Keratinocyte (primary cell): ENCODE data around the gene ASAH2. TPM values are rescaled to one million over a fixed set of nuclear protein-coding genes. Genes with fewer than 3 reads are reported as not detected.
A peak's percentile ranks its signal among the peaks of the same experiment; 100 is the strongest.

ENCODE experiments used
- DNase-seq: peaks from one replicate; pipeline ENCODE4 v3.0.0-alpha.2; 2011; ENCODE audit warnings: low read depth, missing footprints, low spot score
- FAIRE-seq: peaks from 2 replicates; lab custom pipeline; 2011; peaks lifted over from hg19 to GRCh38; lab: Jason Lieb, UNC
- H2AFZ ChIP-seq: 2 replicates; pipeline ENCODE4 v1.6.0; 2012; ENCODE audit warnings: low read length, control low read depth, inconsistent platforms; ENCODE audit not compliant: control insufficient read depth
- H3K27ac ChIP-seq: 2 replicates; pipeline ENCODE4 v1.5.1; 2011; ENCODE audit warnings: low read length; ENCODE audit not compliant: control insufficient read depth, insufficient read depth
- H3K27me3 ChIP-seq: 3 replicates; pipeline ENCODE4 v1.6.0; 2011; ENCODE audit warnings: low read length; ENCODE audit not compliant: control insufficient read depth, insufficient read depth; ENCODE audit errors: extremely low read depth
- H3K36me3 ChIP-seq, 2 experiments: 2 replicates in 1 of 2; 3 replicates in 1 of 2; pipeline ENCODE4 v1.5.1; 2011; ENCODE audit warnings: low read length in 2 of 2, mild to moderate bottlenecking in 1 of 2; ENCODE audit not compliant: control insufficient read depth in 2 of 2, insufficient read depth in 2 of 2; ENCODE audit errors: extremely low read depth in 1 of 2
- H3K4me1 ChIP-seq: 3 replicates; pipeline ENCODE4 v1.5.1; 2011; ENCODE audit warnings: low read length; ENCODE audit not compliant: control insufficient read depth, insufficient read depth; ENCODE audit errors: extremely low read depth
- H3K4me2 ChIP-seq: 3 replicates; pipeline ENCODE4 v1.6.0; 2011; ENCODE audit warnings: low read depth, low read length; ENCODE audit not compliant: control insufficient read depth, insufficient read depth; ENCODE audit errors: extremely low read depth
- H3K4me3 ChIP-seq, 3 experiments: fragments of 200-600 bp in 1 of 3; sonication (generic) in 1 of 3; 2 replicates in 2 of 3; 3 replicates in 1 of 3; pipeline ENCODE4 v1.5.1; 2011 to 2016; ENCODE audit warnings: low read length in 3 of 3, mild to moderate bottlenecking in 3 of 3, control low read depth in 2 of 3, inconsistent platforms in 1 of 3, low read depth in 1 of 3, mixed read lengths in 1 of 3, mixed run types in 1 of 3, moderate library complexity in 1 of 3; ENCODE audit not compliant: control insufficient read depth in 2 of 3, insufficient read depth in 2 of 3; ENCODE audit errors: extremely low read depth in 1 of 3
- H3K79me2 ChIP-seq: 2 replicates; pipeline ENCODE4 v1.6.0; 2012; ENCODE audit warnings: low read length; ENCODE audit not compliant: control insufficient read depth, insufficient read depth
- H3K9ac ChIP-seq: 3 replicates; pipeline ENCODE4 v1.6.0; 2011; ENCODE audit warnings: low read length; ENCODE audit not compliant: control insufficient read depth, insufficient read depth; ENCODE audit errors: extremely low read depth
- H3K9me1 ChIP-seq: 3 replicates; pipeline ENCODE4 v1.6.0; 2011; ENCODE audit warnings: low read length; ENCODE audit not compliant: control insufficient read depth, insufficient read depth; ENCODE audit errors: extremely low read depth
- H3K9me3 ChIP-seq: 2 replicates; pipeline ENCODE4 v1.5.1; 2012; ENCODE audit warnings: low read depth, low read length; ENCODE audit not compliant: control insufficient read depth
- H4K20me1 ChIP-seq: 3 replicates; pipeline ENCODE4 v1.6.0; 2011; ENCODE audit warnings: low read length; ENCODE audit not compliant: control insufficient read depth, insufficient read depth; ENCODE audit errors: extremely low read depth
- CTCF ChIP-seq, 3 experiments: IDR thresholded peaks in 1 of 3; conservative IDR thresholded peaks in 1 of 3; optimal IDR thresholded peaks in 1 of 3; 2 replicates in 2 of 3; 3 replicates in 1 of 3; pipeline versions ENCODE3 to v1.5.1; 2011; ENCODE audit warnings: low read length in 3 of 3, mild to moderate bottlenecking in 3 of 3, moderate library complexity in 2 of 3, control low read depth in 1 of 3, inconsistent platforms in 1 of 3; ENCODE audit not compliant: insufficient read depth in 2 of 3; ENCODE audit errors: extremely low read depth in 1 of 3
- EZH2 ChIP-seq: IDR thresholded peaks from one replicate; pipeline ENCODE4 v1.6.1; 2012; ENCODE audit warnings: inconsistent platforms, mild to moderate bottlenecking, low read length, moderate library complexity
- dilution Hi-C: fragments of 300-500 bp; cut with MboI; formaldehyde crosslinking; loops from one replicate; pipeline ENCODE4 v1.7.0; 2020; ENCODE audit warnings: low sequenced_read_pairs; ENCODE audit not compliant: extremely low pct_ligation_motif_present
- polyA minus RNA-seq, 3 experiments: library from RNA; depleted of rRNA, polyadenylated mRNA; stranded (reverse); fragments of >200 nt; gene quantifications; 1 replicate in 1 of 3; 2 replicates in 1 of 3; 3 replicates in 1 of 3; pipeline ENCODE4 v1.2.3, GENCODE V29; 2011
- polyA plus RNA-seq, 5 experiments: library from polyadenylated mRNA; depleted of rRNA in 3 of 5; stranded (reverse) in 3 of 5; stranded (forward) in 1 of 5; unstranded in 1 of 5; fragments of >200 nt; gene quantifications; 1 replicate in 1 of 5; 2 replicates in 3 of 5; 3 replicates in 1 of 5; pipeline versions ENCODE4 v1.2.1 to v1.2.3, GENCODE V29; 2011 to 2012; ENCODE audit warnings: missing spikeins in 2 of 5, low read depth in 1 of 5, low replicate concordance in 1 of 5

ASAH2 gene
- 1.6 to 4.7 TPM (median 1.7 TPM) in 3 replicates for polyA plus RNA-seq
- 3.0 TPM for polyA plus RNA-seq (2011; ENCODE audit: low read depth)
- 0.87 and 5.5 TPM in 2 replicates for polyA plus RNA-seq (2011; cell fraction: cytosol; rRNA removed)
- polyA plus RNA-seq (2011; cell fraction: nucleus; rRNA removed) = 0.67 and 4.7 TPM in 2 replicates
- polyA plus RNA-seq (2012; ENCODE audit: low replicate concordance) = 0.48 and 1.1 TPM in 2 replicates
- polyA minus RNA-seq = 0.30 to 15.7 TPM in 2 of 3 replicates, not detected in the other
- polyA minus RNA-seq (2011; cell fraction: cytosol; rRNA and poly(A)+ RNA removed) = not detected
- polyA minus RNA-seq (2011; cell fraction: nucleus; rRNA and poly(A)+ RNA removed) = 1.2 TPM in 1 of 2 replicates, not detected in the other

- Histone ChIP-seq H3K9ac (no peak within 1 kb of the TSS), H3K79me2 (no peaks in the 10 kb centered on the region), H3K4me2 (no peak within 1 kb of the TSS), H4K20me1 (no peaks in the 10 kb centered on the region), H3K4me3 (no peak within 1 kb of the TSS), H3K9me1 (no peaks in the 10 kb centered on the region), H3K27me3 (peaks cover 8% of the 10 kb centered on the region), H3K4me1 (no peaks in the 10 kb centered on the region), H2AFZ (no peak within 1 kb of the TSS), H3K27ac (no peak within 1 kb of the TSS), H3K9me3 (no peaks in the 10 kb centered on the region), H3K36me3 (no peaks in the 10 kb centered on the region)
- FAIRE-seq (no peak), DNase-seq (no peak)
- dilution Hi-C loops = no loop called here
- TF ChIP-seq EZH2 (no peak), CTCF (optimal IDR thresholded peaks at IDR 0.05 in 1 of 3, IDR thresholded peaks at IDR 0.05 in 1 of 3, conservative IDR thresholded peaks at IDR 0.05 in 1 of 3; ENCODE audit: extremely low read depth in 1 of 3, insufficient read depth in 2 of 3, low read length in 3 of 3) (no peak)
Observed at GRCh38 chr10:50251394-50251793, at the start of gene ASAH2. Gene ASAH2 (minus strand): TSS chr10:50251516. CDS start chr10:50248610, 2,906 bp downstream.

- no peaks in the 10 kb centered on the region for H3K36me3 ChIP-seq
- peak; percentile 23 for FAIRE-seq
- no peak overlapping the region for H2AFZ ChIP-seq
- H3K9ac ChIP-seq = no peak overlapping the region
- H3K4me3 ChIP-seq = no peak overlapping the region
- DNase-seq = no peak
- TF ChIP-seq EZH2 = no peak
- no peaks in the 10 kb centered on the region for H3K79me2 ChIP-seq
- H3K9me3 ChIP-seq = no peaks in the 10 kb centered on the region
- H3K4me2 ChIP-seq = no peak overlapping the region
- dilution Hi-C loops = no loop called here
- no peaks in the 10 kb centered on the region for H4K20me1 ChIP-seq
- H3K27ac ChIP-seq = no peak overlapping the region
- H3K9me1 ChIP-seq = no peaks in the 10 kb centered on the region
- H3K27me3 ChIP-seq = no peaks in the 10 kb centered on the region
- peaks cover 8% of the 10 kb centered on the region for H3K4me1 ChIP-seq
Observed at GRCh38 chr10:50299948-50300669, 48.8 kb upstream of the ASAH2 start.
